ACC112 (cell line): ENCODE results near the gene DIP2A.

Experiments used
- H2AFZ ChIP-seq: fragments of 200-600 bp; sonication (generic); one replicate; pipeline ENCODE4 v1.6.0; 2017; ENCODE audit warnings: antibody characterized with exemption, low read length; ENCODE audit not compliant: unreplicated experiment
- H3K27ac ChIP-seq: fragments of 200-600 bp; sonication (generic); 2 replicates; pipeline ENCODE4 v1.5.1; 2014; ENCODE audit warnings: low read depth, mild to moderate bottlenecking, antibody characterized with exemption, low read length, moderate library complexity
- H3K27me3 ChIP-seq: fragments of 200-600 bp; sonication (generic); 2 replicates; pipeline ENCODE4 v1.6.1; 2014; ENCODE audit warnings: mild to moderate bottlenecking, antibody characterized with exemption, low read length, moderate library complexity, mixed read lengths; ENCODE audit not compliant: insufficient read depth
- H3K36me3 ChIP-seq: fragments of 200-600 bp; sonication (generic); 2 replicates; pipeline ENCODE4 v1.6.1; 2016; ENCODE audit warnings: mild to moderate bottlenecking, antibody characterized with exemption, low read length, moderate library complexity, mixed read lengths; ENCODE audit not compliant: insufficient read depth
- H3K4me1 ChIP-seq: fragments of 200-600 bp; sonication (generic); one replicate; pipeline ENCODE4 v1.6.1; 2016; ENCODE audit warnings: low read length, mixed read lengths; ENCODE audit not compliant: insufficient read depth, unreplicated experiment, control insufficient read depth
- H3K4me3 ChIP-seq: fragments of 200-600 bp; sonication (generic); 2 replicates; pipeline ENCODE4 v1.5.1; 2014; ENCODE audit warnings: mild to moderate bottlenecking, low read depth, low read length
- H3K79me2 ChIP-seq: fragments of 200-600 bp; sonication (generic); one replicate; pipeline ENCODE4 v1.6.0; 2016; ENCODE audit warnings: low read length; ENCODE audit not compliant: control insufficient read depth, unreplicated experiment, insufficient read depth

DIP2A gene

GRCh38 chr21:46498335-46499050 lies 39.8 kb downstream of the DIP2A start:
- Histone ChIP-seq H3K79me2 (no peaks in the 10 kb centered on the region), H2AFZ (no peak overlapping the region), H3K4me1 (peaks cover 12% of the 10 kb centered on the region), H3K4me3 (no peak overlapping the region), H3K27me3 (no peaks in the 10 kb centered on the region), H3K27ac (no peak overlapping the region), H3K36me3 (peaks cover 27% of the 10 kb centered on the region)

- peak overlapping the region; percentile 15; the same call in 1 of the 2 replicates for H3K4me3 ChIP-seq
- H3K27me3 ChIP-seq, result no peaks in the 10 kb centered on the region
- H3K79me2 ChIP-seq, result no peaks in the 10 kb centered on the region
- peaks cover 12% of the 10 kb centered on the region for H3K4me1 ChIP-seq
- H3K27ac ChIP-seq, result peak overlapping the region; percentile 8
- peaks cover 24% of the 10 kb centered on the region; the same call in 1 of the 2 replicates for H3K36me3 ChIP-seq
- H2AFZ ChIP-seq, result no peak overlapping the region
These were observed 41.7 kb downstream of the DIP2A start for GRCh38 chr21:46500224-46500861.

GRCh38 chr21:46503922-46504550 lies 45.3 kb downstream of the DIP2A start:
- Histone ChIP-seq H3K4me3 (no peak overlapping the region), H3K36me3 (peaks cover 16% of the 10 kb centered on the region; the same call in 1 of the 2 replicates)

GRCh38 chr21:46504666-46505065 lies 46.0 kb downstream of the DIP2A start:
- no peaks in the 10 kb centered on the region for H3K79me2 ChIP-seq
- no peak overlapping the region for H3K27ac ChIP-seq
- no peaks in the 10 kb centered on the region for H3K27me3 ChIP-seq
- H3K4me3 ChIP-seq, result no peak overlapping the region
- peaks cover 21% of the 10 kb centered on the region; the same call in 1 of the 2 replicates for H3K36me3 ChIP-seq
- no peak overlapping the region for H2AFZ ChIP-seq
- H3K4me1 ChIP-seq, result peaks cover 12% of the 10 kb centered on the region

More at GRCh38 chr21:46503922-46504550, 45.3 kb downstream of the DIP2A start:
- H2AFZ ChIP-seq, result no peak overlapping the region
- no peaks in the 10 kb centered on the region for H3K27me3 ChIP-seq
- H3K4me1 ChIP-seq, result peaks cover 12% of the 10 kb centered on the region
- H3K79me2 ChIP-seq, result no peaks in the 10 kb centered on the region
- H3K27ac ChIP-seq, result no peak overlapping the region

GRCh38 chr21:46507562-46507961 lies 48.9 kb downstream of the DIP2A start:
- H3K4me1 ChIP-seq, result no peaks in the 10 kb centered on the region
- H3K36me3 ChIP-seq, result peaks cover 37% of the 10 kb centered on the region
- H2AFZ ChIP-seq, result no peak overlapping the region
- H3K27me3 ChIP-seq, result no peaks in the 10 kb centered on the region
- no peaks in the 10 kb centered on the region for H3K79me2 ChIP-seq
- H3K4me3 ChIP-seq, result no peak overlapping the region
- H3K27ac ChIP-seq, result no peak overlapping the region

- Histone ChIP-seq H2AFZ (no peak overlapping the region), H3K36me3 (peaks cover 27% of the 10 kb centered on the region), H3K4me1 (peaks cover 4% of the 10 kb centered on the region), H3K27ac (no peak overlapping the region), H3K27me3 (no peaks in the 10 kb centered on the region), H3K4me3 (no peak overlapping the region), H3K79me2 (peaks cover 4% of the 10 kb centered on the region)
These were observed 51.2 kb downstream of the DIP2A start for GRCh38 chr21:46509741-46510502.

- Histone ChIP-seq H3K4me1 (peaks cover 7% of the 10 kb centered on the region), H3K27ac (peak overlapping the region; percentile 44; the same call in 1 of the 2 replicates), H2AFZ (no peak overlapping the region), H3K4me3 (no peak overlapping the region), H3K79me2 (peaks cover 6% of the 10 kb centered on the region), H3K36me3 (peaks cover 21% of the 10 kb centered on the region), H3K27me3 (no peaks in the 10 kb centered on the region)
These were observed 56.4 kb downstream of the DIP2A start for GRCh38 chr21:46515109-46515508.

- H3K27me3 ChIP-seq, result no peaks in the 10 kb centered on the region
- no peak overlapping the region for H2AFZ ChIP-seq
- no peak overlapping the region for H3K27ac ChIP-seq
- H3K4me1 ChIP-seq, result peaks cover 7% of the 10 kb centered on the region
- H3K79me2 ChIP-seq, result peaks cover 6% of the 10 kb centered on the region
- no peak overlapping the region for H3K4me3 ChIP-seq
- peaks cover 19% of the 10 kb centered on the region for H3K36me3 ChIP-seq
These were observed 57.4 kb downstream of the DIP2A start for GRCh38 chr21:46516068-46516467.

GRCh38 chr21:46517361-46517760 lies 58.7 kb downstream of the DIP2A start:
- Histone ChIP-seq H3K4me3 (no peak overlapping the region), H3K27ac (no peak overlapping the region), H3K27me3 (no peaks in the 10 kb centered on the region), H3K4me1 (peaks cover 7% of the 10 kb centered on the region), H3K36me3 (peaks cover 8% of the 10 kb centered on the region), H3K79me2 (peaks cover 6% of the 10 kb centered on the region), H2AFZ (no peak overlapping the region)

- Histone ChIP-seq H3K27ac (no peak overlapping the region), H3K79me2 (peaks cover 6% of the 10 kb centered on the region), H2AFZ (no peak overlapping the region), H3K4me1 (peaks cover 7% of the 10 kb centered on the region), H3K36me3 (peaks cover 11% of the 10 kb centered on the region), H3K4me3 (no peak overlapping the region), H3K27me3 (no peaks in the 10 kb centered on the region)
These were observed 60.4 kb downstream of the DIP2A start for GRCh38 chr21:46518983-46519583.
